ENCODE data around the gene ATP5F1E. TPM values are rescaled to one million over a fixed set of nuclear protein-coding genes. Genes with fewer than 3 reads are reported as not detected.

Gene ATP5F1E
- total RNA-seq, 4 donors from 2014 or later: 15.1 to 35.2 (median 27.7) TPM

DNA sequence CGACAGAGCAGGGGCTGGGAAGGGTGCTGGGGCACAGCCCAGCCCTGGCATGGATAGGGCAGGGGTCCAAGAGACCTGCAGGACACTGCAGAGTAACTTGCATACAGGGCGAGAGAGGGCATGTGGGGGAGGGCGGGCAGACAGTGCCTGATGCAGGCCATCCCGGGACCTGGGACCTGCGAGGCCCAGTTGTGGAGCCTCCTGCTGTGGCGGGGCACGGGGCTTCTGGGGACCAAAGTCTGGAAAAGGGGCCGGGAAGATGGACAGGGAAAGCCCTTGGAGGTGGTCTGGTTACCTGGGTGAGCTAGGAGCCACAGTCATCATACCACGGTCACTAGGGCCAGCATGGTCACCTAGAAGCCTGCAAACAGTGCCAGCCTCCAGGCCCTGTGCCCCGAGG is 13.3 kb downstream of the ATP5F1E start:
- TF ChIP-seq EP300 (IDR thresholded peaks at IDR 0.05) (no peak), POLR2A (IDR thresholded peaks at IDR 0.05) (no peak)
- TF ChIP-seq, protein P1, sequence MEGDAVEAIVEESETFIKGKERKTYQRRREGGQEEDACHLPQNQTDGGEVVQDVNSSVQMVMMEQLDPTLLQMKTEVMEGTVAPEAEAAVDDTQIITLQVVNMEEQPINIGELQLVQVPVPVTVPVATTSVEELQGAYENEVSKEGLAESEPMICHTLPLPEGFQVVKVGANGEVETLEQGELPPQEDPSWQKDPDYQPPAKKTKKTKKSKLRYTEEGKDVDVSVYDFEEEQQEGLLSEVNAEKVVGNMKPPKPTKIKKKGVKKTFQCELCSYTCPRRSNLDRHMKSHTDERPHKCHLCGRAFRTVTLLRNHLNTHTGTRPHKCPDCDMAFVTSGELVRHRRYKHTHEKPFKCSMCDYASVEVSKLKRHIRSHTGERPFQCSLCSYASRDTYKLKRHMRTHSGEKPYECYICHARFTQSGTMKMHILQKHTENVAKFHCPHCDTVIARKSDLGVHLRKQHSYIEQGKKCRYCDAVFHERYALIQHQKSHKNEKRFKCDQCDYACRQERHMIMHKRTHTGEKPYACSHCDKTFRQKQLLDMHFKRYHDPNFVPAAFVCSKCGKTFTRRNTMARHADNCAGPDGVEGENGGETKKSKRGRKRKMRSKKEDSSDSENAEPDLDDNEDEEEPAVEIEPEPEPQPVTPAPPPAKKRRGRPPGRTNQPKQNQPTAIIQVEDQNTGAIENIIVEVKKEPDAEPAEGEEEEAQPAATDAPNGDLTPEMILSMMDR (IDR thresholded peaks at IDR 0.05): no peak
- Histone ChIP-seq H3K36me3 (peaks cover 0 to 27% (median 0%) of the 10 kb centered on the region in 3 donors), H3K4me1 (no peaks in the 10 kb centered on the region), H3K9me3 (no peaks in the 10 kb centered on the region), H3K27me3 (no peaks in the 10 kb centered on the region), H3K4me3 (no peak overlapping the region), H3K27ac (no peak overlapping the region)
- WGBS, 2 donors: 95 to 98% methylated on average over 10 of the region's 10 CpGs
- DNase-seq (ENCODE audit: low spot score in 2 of 2): no peak

DNA sequence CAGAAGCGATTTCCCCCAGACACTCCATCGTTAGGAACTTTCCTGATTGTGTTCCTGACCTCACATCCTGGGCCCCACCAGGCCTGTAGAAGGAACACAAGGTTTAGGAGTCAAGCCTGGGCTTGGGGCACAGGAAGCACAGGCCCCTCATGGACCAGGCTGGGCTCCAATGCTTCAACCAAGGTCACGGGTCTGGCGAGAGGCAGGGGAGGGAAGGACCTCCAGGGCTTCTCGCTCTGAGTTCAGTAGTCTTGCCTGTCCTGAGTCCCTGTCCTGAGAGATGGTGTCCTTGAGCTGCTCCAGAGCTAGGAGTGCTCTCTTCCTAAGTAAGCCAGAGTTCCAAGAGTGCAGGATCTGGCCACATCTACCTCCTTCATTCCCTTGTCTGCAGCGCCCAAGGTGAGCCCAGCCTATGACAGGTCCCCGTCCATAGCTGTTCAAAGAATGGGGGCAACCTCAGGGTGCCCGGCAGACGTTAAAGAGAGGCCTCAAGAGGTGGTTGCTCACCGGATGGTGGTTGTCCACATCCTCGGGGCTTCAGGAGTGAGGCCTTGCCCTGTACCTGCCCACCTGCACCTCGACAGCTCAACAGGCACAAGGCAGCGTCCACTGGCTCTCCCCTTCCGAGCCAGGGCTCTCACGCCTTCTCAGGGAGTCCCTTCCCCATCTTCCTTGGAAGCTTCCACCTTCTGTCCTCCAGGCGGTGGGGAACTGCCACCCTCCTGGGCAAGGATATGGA is 14.5 kb downstream of the ATP5F1E start:
- H3K4me1 ChIP-seq: no peaks in the 10 kb centered on the region
- no peaks in the 10 kb centered on the region for H3K9me3 ChIP-seq
- H3K36me3 ChIP-seq: peaks cover 0 to 16% (median 0%) of the 10 kb centered on the region in 3 donors
- H3K4me3 ChIP-seq: no peak overlapping the region
- TF ChIP-seq EP300 (IDR thresholded peaks at IDR 0.05) (no peak), POLR2A (IDR thresholded peaks at IDR 0.05) (no peak)
- TF ChIP-seq, protein P1 (IDR thresholded peaks at IDR 0.05): no peak
- no peaks in the 10 kb centered on the region for H3K27me3 ChIP-seq
- no peak for DNase-seq (ENCODE audit: low spot score in 2 of 2)
- no peak overlapping the region for H3K27ac ChIP-seq
- 92% methylated on average over 14 to 16 of the region's 16 CpGs for WGBS, 2 donors

DNA sequence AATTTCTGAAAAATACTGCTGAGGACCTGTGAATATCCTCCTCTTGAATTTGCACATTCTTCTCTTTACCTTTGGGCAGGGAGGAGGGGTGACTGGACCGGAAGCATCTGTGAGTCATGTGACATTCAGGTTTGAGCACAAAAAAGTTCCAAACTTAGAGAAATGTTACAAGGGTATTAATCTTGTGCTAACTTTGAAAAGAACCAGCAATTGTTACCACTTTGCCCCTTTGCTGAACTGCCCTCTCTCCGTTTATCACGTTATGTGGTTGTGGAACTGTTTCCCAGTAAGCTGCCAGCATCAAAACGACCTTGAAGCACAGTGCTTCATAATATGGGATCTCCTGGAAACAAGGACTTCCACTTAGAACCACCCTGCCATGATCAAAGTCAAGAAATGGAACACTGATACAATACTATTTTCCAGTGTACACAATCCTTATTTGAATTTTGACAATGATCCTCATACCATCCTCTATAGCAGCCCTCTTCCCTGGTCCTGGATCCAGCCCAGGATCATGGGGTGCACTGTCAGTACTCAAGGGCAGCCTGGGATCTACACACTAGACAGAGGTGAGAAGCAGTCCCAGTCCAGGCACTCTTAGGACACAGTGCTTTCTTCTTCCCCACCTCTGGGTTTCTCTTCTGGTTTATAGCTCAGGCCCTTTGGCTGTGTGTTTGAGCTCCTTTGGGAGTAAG is 15.2 kb downstream of the ATP5F1E start:
- TF ChIP-seq EP300 (IDR thresholded peaks at IDR 0.05): no peak
- no peak for TF ChIP-seq POLR2A (IDR thresholded peaks at IDR 0.05)
- TF ChIP-seq, protein P1 (IDR thresholded peaks at IDR 0.05): no peak
- Histone ChIP-seq H3K27ac (no peak overlapping the region), H3K9me3 (no peaks in the 10 kb centered on the region), H3K36me3 (peaks cover 0 to 9% (median 0%) of the 10 kb centered on the region in 3 donors), H3K27me3 (no peaks in the 10 kb centered on the region), H3K4me1 (no peaks in the 10 kb centered on the region), H3K4me3 (no peak overlapping the region)
- no peak for DNase-seq (ENCODE audit: low spot score in 2 of 2)
- WGBS, 2 donors: 48 to 52% methylated on average over 4 of the region's 4 CpGs

DNA sequence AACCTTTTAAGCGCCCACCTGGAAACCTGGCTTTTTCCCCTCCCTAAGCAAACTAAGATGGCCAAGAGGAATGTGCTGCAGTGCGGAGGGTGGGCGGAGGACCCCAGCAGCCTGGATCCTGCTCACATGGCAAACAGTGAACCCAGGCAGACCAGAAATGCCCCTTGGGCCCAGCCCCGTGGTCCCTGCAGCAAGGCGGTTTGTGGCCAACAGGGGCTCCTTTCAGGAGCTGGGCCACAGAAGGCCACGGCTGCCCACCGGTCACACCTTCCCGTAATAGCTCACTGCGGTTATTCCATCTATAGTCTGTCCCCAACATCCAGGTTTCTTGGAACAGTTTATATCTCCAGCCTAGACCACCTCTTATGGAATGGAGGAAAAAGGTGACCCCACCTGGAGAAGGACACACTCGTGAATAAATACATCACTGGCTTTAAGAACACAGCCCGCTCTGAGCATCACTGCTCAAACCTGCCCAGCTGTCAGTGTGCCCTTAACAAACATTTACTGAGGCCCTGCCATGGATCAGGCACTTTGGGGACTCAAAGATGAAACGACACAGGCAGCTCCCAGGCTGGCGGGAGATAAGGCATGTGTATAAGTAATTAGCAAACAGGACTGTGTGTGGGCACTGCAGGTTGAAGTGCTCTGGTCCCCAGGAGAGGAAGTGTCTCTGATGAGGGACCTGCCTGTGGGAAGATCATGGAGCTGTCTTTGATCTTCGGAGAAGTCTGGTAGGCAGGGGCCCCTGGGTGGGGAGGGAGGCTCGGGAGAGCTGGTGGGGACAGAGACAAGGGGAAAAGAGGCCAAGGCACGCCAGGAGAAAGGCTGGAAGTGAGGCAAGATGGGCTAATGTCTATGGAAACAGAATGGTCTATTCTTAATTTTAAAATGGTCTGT is 16.1 kb downstream of the ATP5F1E start:
- H3K4me1 ChIP-seq: peaks cover 0 to 6% (median 3%) of the 10 kb centered on the region in 4 donors
- DNase-seq (ENCODE audit: low spot score in 2 of 2): no peak
- H3K9me3 ChIP-seq: no peaks in the 10 kb centered on the region
- no peak overlapping the region for H3K4me3 ChIP-seq
- H3K27me3 ChIP-seq: no peaks in the 10 kb centered on the region
- no peak overlapping the region for H3K27ac ChIP-seq
- no peak for TF ChIP-seq POLR2A (IDR thresholded peaks at IDR 0.05)
- no peak for TF ChIP-seq EP300 (IDR thresholded peaks at IDR 0.05)
- TF ChIP-seq, protein P1 (IDR thresholded peaks at IDR 0.05): no peak
- 76 to 77% methylated on average over 16 of the region's 16 CpGs for WGBS, 2 donors
- peaks cover 0 to 4% (median 0%) of the 10 kb centered on the region in 3 donors for H3K36me3 ChIP-seq
